Stimulated activated CD8-positive, alpha-beta memory T cell treated with anti-CD3 and anti-CD28 coated beads, Interleukin-4, amount 100 ng/mL, for 1 hour (primary cell): Measurements from ENCODE around the gene RNF40.
"Not testable (repeated sequence)": the region's sequence is repeated elsewhere in the genome, so short reads cannot be mapped to it uniquely, and the experiment has no call there.

Experiments used
- DNase-seq, 2 donors: peaks; one replicate each; pipeline ENCODE4 v3.0.0-alpha.2; 2020; ENCODE audit warnings: low read depth in 2 of 2, low spot score in 1 of 2

RNF40 gene

DNA sequence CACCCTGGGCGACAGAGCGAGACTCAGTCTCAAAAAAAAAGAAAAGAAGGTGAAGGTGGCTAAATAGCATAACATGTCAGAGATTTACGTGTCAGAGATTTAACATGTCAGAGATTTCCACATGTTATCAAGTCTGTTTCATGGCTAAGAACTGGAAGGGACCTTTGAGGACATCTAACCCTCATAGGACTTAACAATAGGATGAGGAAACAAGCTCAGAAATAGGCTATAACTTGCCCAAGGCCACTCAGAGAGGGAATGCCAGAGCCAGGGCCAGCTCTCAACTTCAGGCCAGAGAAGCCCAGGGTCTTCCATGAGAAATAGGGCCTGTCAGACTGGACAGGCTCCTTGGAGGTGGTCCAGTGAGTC lies 51.7 kb downstream of the RNF40 start:
- no peak for DNase-seq

DNA sequence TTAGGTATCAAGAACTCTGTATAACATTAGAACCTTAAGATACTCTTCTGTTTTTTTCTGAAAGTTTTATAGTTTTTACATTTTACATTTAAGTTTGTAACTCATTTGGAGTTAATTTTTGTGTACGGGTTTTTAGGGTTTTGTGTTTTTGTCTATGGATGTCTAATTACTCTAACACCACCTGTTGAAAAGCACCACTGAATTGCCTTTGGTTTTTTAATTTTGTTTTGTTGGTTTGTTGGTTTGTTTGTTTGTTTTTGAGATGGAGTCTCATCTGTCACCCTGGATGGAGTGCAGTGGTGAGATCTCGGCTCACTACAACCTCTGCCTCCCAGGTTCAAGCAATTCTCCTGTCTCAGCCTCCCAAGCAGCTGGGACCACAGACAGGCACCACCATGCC lies 54.6 kb downstream of the RNF40 start:
- DNase-seq, result no peak

DNA sequence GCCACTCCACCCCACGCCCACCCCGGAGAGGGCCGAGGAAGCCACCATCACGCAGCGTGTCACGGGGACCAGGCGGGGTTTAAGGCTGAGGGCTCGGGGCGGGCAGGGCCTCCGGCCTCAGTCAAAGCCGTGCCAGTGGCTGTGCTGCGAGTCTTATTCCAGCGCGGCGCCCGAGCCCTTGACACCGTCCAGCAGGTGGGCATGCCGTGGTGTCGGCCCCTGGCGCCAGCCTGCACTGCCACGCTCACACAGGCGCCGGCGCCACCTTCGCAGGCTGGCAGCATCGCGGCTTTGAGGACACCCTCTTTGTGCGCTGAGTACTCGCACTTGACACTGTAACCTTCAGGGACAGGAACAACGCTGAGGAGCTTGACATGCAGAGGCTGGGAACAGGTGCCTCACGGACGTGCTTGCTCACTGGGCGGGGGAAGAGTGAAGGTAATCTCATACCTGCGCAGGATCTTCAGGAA lies 58.9 kb downstream of the RNF40 start:
- DNase-seq, result no peak

DNA sequence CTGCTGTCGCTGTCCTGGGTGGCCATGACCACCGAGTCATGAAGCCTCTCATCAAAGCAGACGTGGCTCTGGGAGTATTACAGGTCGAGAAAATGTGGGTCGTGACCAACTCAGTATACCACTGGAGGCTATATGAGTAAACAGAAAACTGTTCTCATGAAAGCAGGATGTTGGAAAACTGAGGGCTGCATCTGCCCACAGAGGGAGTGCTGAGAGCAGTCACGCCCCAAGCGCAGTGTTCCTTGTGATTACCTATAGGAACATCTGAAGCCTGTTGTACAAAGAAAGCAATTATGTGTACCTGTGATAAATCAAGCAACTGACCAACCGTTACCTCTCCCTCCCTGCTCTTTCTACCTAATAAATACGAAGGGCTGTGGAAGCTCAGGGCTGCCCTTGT lies 59.3 kb downstream of the RNF40 start:
- not testable (repeated sequence) for DNase-seq

DNA sequence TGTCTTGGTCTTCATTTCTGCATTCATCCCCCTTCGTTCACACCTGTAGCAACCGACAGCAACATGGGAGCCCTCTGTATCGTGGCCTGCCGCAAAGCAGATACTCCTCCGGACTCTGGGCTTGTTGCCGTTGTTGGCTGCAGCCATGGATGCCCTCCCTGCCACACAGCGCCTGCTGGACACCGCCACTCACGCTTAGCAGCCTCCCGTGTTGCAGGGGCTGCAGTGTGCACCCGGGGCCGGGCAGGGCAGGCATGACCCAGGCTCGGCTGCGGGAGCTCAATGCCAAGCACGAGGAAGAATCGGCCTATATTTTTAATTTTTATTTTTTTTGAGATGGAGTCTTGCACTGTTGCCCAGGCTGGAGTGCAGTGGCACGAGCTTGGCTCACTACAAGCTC lies 59.8 kb downstream of the RNF40 start:
- no peak for DNase-seq
